OCI-M2 (cell line): ENCODE data around the gene CYB5RL.
"Not testable (repeated sequence)": the region's sequence is repeated elsewhere in the genome, so short reads cannot be mapped to it uniquely, and the experiment has no call there.

Experiments used
- DNase-seq: peaks from one replicate; lab custom pipeline; 2025; ENCODE audit not compliant: unreplicated experiment; lab: John Stamatoyannopoulos, UW

Gene CYB5RL

GRCh38 chr1:54227091-54227602 is 27.3 kb upstream of the CYB5RL start:
- DNase-seq: no peak

GRCh38 chr1:54225986-54226559 is 26.2 kb upstream of the CYB5RL start:
- no peak for DNase-seq

GRCh38 chr1:54225378-54225777 is 25.5 kb upstream of the CYB5RL start:
- DNase-seq: no peak

- DNase-seq: no peak
Measured at GRCh38 chr1:54224233-54224632, 24.4 kb upstream of the CYB5RL start.

GRCh38 chr1:54223441-54224202 is 23.8 kb upstream of the CYB5RL start:
- no peak for DNase-seq

GRCh38 chr1:54222711-54223110 is 22.9 kb upstream of the CYB5RL start:
- DNase-seq: no peak

GRCh38 chr1:54221867-54222484 is 22.1 kb upstream of the CYB5RL start:
- no peak for DNase-seq

- DNase-seq: no peak
Measured at GRCh38 chr1:54221113-54221834, 21.4 kb upstream of the CYB5RL start.

GRCh38 chr1:54220004-54220811 is 20.4 kb upstream of the CYB5RL start:
- no peak for DNase-seq

GRCh38 chr1:54219688-54220003 is 19.8 kb upstream of the CYB5RL start:
- no peak for DNase-seq

- DNase-seq: no peak
Measured at GRCh38 chr1:54218883-54219687, 19.3 kb upstream of the CYB5RL start.

- no peak for DNase-seq
Measured at GRCh38 chr1:54215523-54215922, 15.7 kb upstream of the CYB5RL start.

GRCh38 chr1:54212872-54213271 is 13.0 kb upstream of the CYB5RL start:
- DNase-seq: peak; percentile 73

- DNase-seq: not testable (repeated sequence)
Measured at GRCh38 chr1:54207896-54208295, 8.1 kb upstream of the CYB5RL start.

- no peak for DNase-seq
Measured at GRCh38 chr1:54207287-54207686, 7.5 kb upstream of the CYB5RL start.

- DNase-seq: no peak
Measured at GRCh38 chr1:54204199-54204598, 4.4 kb upstream of the CYB5RL start.

GRCh38 chr1:54200519-54200997 is 728 bp upstream of the CYB5RL start:
- DNase-seq: no peak

GRCh38 chr1:54199151-54199764 is 572 bp downstream of the CYB5RL start:
- DNase-seq: no peak

- DNase-seq: no peak
Measured at GRCh38 chr1:54193453-54193852, 6.4 kb downstream of the CYB5RL start.
